Measurements from ENCODE around the gene TOMM20L.

GRCh38 chr14:58395562-58395811 is 243 bp upstream of the TOMM20L start:
- TF ChIP-seq, protein P1, sequence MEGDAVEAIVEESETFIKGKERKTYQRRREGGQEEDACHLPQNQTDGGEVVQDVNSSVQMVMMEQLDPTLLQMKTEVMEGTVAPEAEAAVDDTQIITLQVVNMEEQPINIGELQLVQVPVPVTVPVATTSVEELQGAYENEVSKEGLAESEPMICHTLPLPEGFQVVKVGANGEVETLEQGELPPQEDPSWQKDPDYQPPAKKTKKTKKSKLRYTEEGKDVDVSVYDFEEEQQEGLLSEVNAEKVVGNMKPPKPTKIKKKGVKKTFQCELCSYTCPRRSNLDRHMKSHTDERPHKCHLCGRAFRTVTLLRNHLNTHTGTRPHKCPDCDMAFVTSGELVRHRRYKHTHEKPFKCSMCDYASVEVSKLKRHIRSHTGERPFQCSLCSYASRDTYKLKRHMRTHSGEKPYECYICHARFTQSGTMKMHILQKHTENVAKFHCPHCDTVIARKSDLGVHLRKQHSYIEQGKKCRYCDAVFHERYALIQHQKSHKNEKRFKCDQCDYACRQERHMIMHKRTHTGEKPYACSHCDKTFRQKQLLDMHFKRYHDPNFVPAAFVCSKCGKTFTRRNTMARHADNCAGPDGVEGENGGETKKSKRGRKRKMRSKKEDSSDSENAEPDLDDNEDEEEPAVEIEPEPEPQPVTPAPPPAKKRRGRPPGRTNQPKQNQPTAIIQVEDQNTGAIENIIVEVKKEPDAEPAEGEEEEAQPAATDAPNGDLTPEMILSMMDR (IDR thresholded peaks at IDR 0.05): no peak
- TF ChIP-seq POLR2A (IDR thresholded peaks at IDR 0.05) (no peak), EP300 (IDR thresholded peaks at IDR 0.05) (no peak)
